B cell (primary cell): ENCODE data around the gene GPR108. TPM values are rescaled to one million over a fixed set of nuclear protein-coding genes. Genes with fewer than 3 reads are reported as not detected.
A peak's percentile ranks its signal among the peaks of the same experiment; 100 is the strongest.

Source experiments
- ATAC-seq: fragments of 200-7000 bp; cut with Tn5 transposase; one replicate; pipeline ENCODE4 v1.10.0; 2021; ENCODE audit warnings: low read depth, mild to moderate bottlenecking, moderate number of reproducible peaks, moderate library complexity
- CTCF ChIA-PET: fragments of 350-600 bp; sonication (Branson Sonifier 250); formaldehyde crosslinking; loops from one replicate; lab custom pipeline; 2021; ENCODE audit warnings: antibody characterized with exemption, inconsistent platforms; lab: Charles Lee
- POLR2A ChIA-PET: fragments of 350-600 bp; sonication (Branson Sonifier 250); formaldehyde crosslinking; loops from one replicate; lab custom pipeline; 2021; ENCODE audit warnings: antibody characterized with exemption; lab: Charles Lee
- DNase-seq: peaks from one replicate; pipeline ENCODE4 v3.0.0; 2013
- H2AFZ ChIP-seq: 2 replicates; pipeline ENCODE4 v1.6.1; 2012; ENCODE audit warnings: mild to moderate bottlenecking, low read depth, low read length; ENCODE audit not compliant: insufficient read depth, poor library complexity, severe bottlenecking
- H3K27ac ChIP-seq, 2 donors: 1 replicate in 1 of 2; 2 replicates in 1 of 2; pipeline ENCODE4 v1.5.1; 2012 to 2013; ENCODE audit warnings: low read length in 2 of 2, mild to moderate bottlenecking in 2 of 2, moderate library complexity in 1 of 2
- H3K27me3 ChIP-seq, 4 experiments: fragments of 200-600 bp in 1 of 4; sonication (generic) in 1 of 4; replicated peaks in 1 of 4; 1 replicate in 2 of 4; 2 replicates in 2 of 4; pipeline versions ENCODE4 v1.6.1 to v1.7.0; 2013 to 2016; ENCODE audit warnings: low read length in 3 of 4, mild to moderate bottlenecking in 2 of 4, mixed read lengths in 1 of 4, moderate library complexity in 1 of 4; ENCODE audit not compliant: insufficient read depth in 4 of 4, control insufficient read depth in 3 of 4; ENCODE audit errors: control extremely low read depth in 1 of 4
- H3K36me3 ChIP-seq, 2 experiments: replicated peaks in 1 of 2; 1 replicate in 1 of 2; 2 replicates in 1 of 2; pipeline versions ENCODE4 v1.6.1 to v1.7.1; 2013; ENCODE audit warnings: low read length in 1 of 2; ENCODE audit not compliant: insufficient read depth in 2 of 2, control insufficient read depth in 1 of 2; ENCODE audit errors: control extremely low read depth in 1 of 2, extremely low read depth in 1 of 2
- H3K4me1 ChIP-seq, 2 donors: fragments of 200-600 bp in 1 of 2; sonication (generic) in 1 of 2; 1 replicate in 1 of 2; 2 replicates in 1 of 2; pipeline versions ENCODE4 v1.5.1 to v1.6.1; 2013 to 2017; ENCODE audit warnings: low read length in 2 of 2; ENCODE audit not compliant: control insufficient read depth in 2 of 2, insufficient read depth in 2 of 2
- H3K4me2 ChIP-seq: replicated peaks from 2 replicates; pipeline ENCODE3; 2012; ENCODE audit warnings: mild to moderate bottlenecking, low read depth, low read length; ENCODE audit not compliant: poor library complexity, severe bottlenecking
- H3K4me3 ChIP-seq, 5 experiments: fragments of 200-600 bp in 1 of 5; sonication (generic) in 1 of 5; 1 replicate in 3 of 5; 2 replicates in 2 of 5; pipeline versions ENCODE4 v1.5.1 to v1.7.0; 2011 to 2016; ENCODE audit warnings: low read length in 4 of 5, mild to moderate bottlenecking in 4 of 5, low read depth in 2 of 5, control low read depth in 1 of 5, moderate library complexity in 1 of 5; ENCODE audit not compliant: insufficient read depth in 1 of 5; ENCODE audit errors: control extremely low read depth in 1 of 5, extremely low read depth in 1 of 5
- H3K79me2 ChIP-seq: fragments of 200-600 bp; sonication (generic); one replicate; pipeline ENCODE4 v1.6.0; 2016; ENCODE audit warnings: low read length; ENCODE audit not compliant: control insufficient read depth, insufficient read depth
- H3K9ac ChIP-seq: fragments of 200-600 bp; sonication (generic); 2 replicates; pipeline ENCODE4 v1.6.1; 2017; ENCODE audit warnings: mild to moderate bottlenecking, low read length, moderate library complexity
- H3K9me3 ChIP-seq, 3 donors: one replicate each; pipeline versions ENCODE4 v1.6.1 to v1.7.1; 2013; ENCODE audit warnings: low read length in 2 of 3; ENCODE audit not compliant: control insufficient read depth in 2 of 3, insufficient read depth in 1 of 3; ENCODE audit errors: control extremely low read depth in 1 of 3
- H4K20me1 ChIP-seq: 2 replicates; pipeline ENCODE4 v1.6.0; 2012; ENCODE audit warnings: mild to moderate bottlenecking, low read length; ENCODE audit not compliant: insufficient read depth, control insufficient read depth, poor library complexity, severe bottlenecking
- H3K27ac Mint-ChIP-seq: one replicate; pipeline ENCODE4 v1.8.0; 2021; ENCODE audit warnings: mixed read lengths
- H3K27me3 Mint-ChIP-seq: one replicate; pipeline ENCODE4 v1.8.0; 2021; ENCODE audit warnings: mixed read lengths
- H3K4me1 Mint-ChIP-seq: one replicate; pipeline ENCODE4 v1.8.0; 2021; ENCODE audit warnings: mixed read lengths
- H3K4me3 Mint-ChIP-seq: one replicate; pipeline ENCODE4 v1.8.0; 2021; ENCODE audit warnings: mixed read lengths
- H3K9me3 Mint-ChIP-seq: one replicate; pipeline ENCODE4 v1.8.0; 2022; ENCODE audit warnings: mixed read lengths; ENCODE audit not compliant: insufficient read depth
- CTCF ChIP-seq: fragments of 200-600 bp; IDR thresholded peaks from one replicate; pipeline ENCODE4 v1.8.0; 2022; ENCODE audit warnings: antibody characterized with exemption, mild to moderate bottlenecking
- EZH2 ChIP-seq: IDR thresholded peaks from 2 replicates; pipeline ENCODE4 v1.6.1; 2012; ENCODE audit warnings: borderline replicate concordance, low read depth, mild to moderate bottlenecking, moderate library complexity, low read length; ENCODE audit not compliant: insufficient read depth, poor library complexity, severe bottlenecking
- WGBS: methylation state at CpG from one replicate; pipeline ENCODE4 v1.1.5; 2013; ENCODE audit warnings: missing lambda C conversion rate; ENCODE audit not compliant: insufficient coverage; 5-methylcytosine and 5-hydroxymethylcytosine counted together
- intact Hi-C: fragments of 100-400 bp; cut with micrococcal nuclease; formaldehyde crosslinking; loops from one replicate; pipeline ENCODE4 v1.10.0; 2022
- polyA plus RNA-seq: library from polyadenylated mRNA; depleted of rRNA; stranded (reverse); fragments of >200 nt; gene quantifications from 2 replicates; pipeline ENCODE4 v1.2.3, GENCODE V29; 2012
- total RNA-seq, 2 donors: library from RNA; stranded (reverse); fragments of 120-200 nt in 1 of 2; gene quantifications; 1 replicate in 1 of 2; 2 replicates in 1 of 2; pipeline versions ENCODE4 v1.2.3 to v1.2.4, GENCODE V29; 2013 to 2022

GPR108 gene
- total and polyA plus RNA-seq, 2 donors (not counting 1 experiment from before 2014, with no cell fraction given): 79.0 to 82.5 TPM

DNA sequence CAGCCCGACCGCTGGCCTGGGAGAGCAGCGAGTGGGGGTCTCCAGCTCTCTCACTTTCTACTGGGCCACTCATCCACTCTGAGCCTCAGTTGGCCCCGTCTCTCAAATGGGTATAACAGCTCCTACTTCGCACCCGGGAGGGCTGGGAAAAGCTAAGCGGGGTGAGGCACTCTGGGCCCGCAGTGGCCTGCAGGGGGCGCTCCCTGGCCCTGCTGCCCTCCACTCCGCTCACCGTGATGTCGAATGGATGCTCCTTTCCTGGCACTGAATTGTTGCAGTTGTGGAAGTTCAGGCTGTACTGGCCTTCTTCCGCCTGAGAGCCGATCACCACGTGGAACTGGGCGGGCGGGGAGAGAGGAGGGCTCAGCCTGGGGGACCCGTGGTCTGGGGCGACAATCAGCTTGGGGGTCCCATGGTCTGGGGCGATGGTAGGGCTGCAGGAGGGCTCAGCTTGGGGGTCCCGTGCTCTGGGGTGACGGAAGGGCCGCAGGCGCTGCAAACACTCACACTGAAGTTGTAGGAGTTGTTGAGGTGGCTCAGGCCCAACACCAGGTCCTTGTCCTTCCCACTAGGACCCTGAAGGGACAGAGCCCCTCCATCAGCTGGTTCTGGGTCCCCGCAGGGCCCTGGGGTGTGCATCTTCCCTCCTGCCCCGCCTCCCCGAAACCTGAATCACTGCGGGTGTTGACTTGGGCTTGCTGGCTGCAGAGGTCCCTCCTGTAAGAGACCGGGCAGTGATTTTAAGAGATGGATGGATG lies 3.9 kb downstream of the GPR108 start:
- no peak for ATAC-seq
- no peak overlapping the region for H3K27ac ChIP-seq
- peaks cover 30% of the 10 kb centered on the region for H3K4me1 Mint-ChIP-seq
- no peak overlapping the region for H2AFZ ChIP-seq
- peaks cover 14% of the 10 kb centered on the region for H3K79me2 ChIP-seq
- no peaks in the 10 kb centered on the region for H3K27me3 ChIP-seq
- H3K27ac Mint-ChIP-seq: no peak overlapping the region
- DNase-seq: no peak
- no peaks in the 10 kb centered on the region for H4K20me1 ChIP-seq
- H3K4me2 ChIP-seq: no peak overlapping the region
- H3K9me3 Mint-ChIP-seq: no peaks in the 10 kb centered on the region
- POLR2A ChIA-PET: no interaction called here
- TF ChIP-seq EZH2 (no peak), CTCF (peak; percentile 23)
- H3K9me3 ChIP-seq: no peaks in the 10 kb centered on the region
- peaks cover 0 to 10% of the 10 kb centered on the region in 2 experiments for H3K36me3 ChIP-seq
- peaks cover 21 to 27% of the 10 kb centered on the region in 2 donors for H3K4me1 ChIP-seq
- H3K4me3 ChIP-seq: no peak overlapping the region
- WGBS: 97% methylated on average over 29 of the region's 29 CpGs
- CTCF ChIA-PET: interaction anchor here (0.9 to 2.0 kb wide), 2 partner anchors 100 to 130 kb away, joined by 3 to 4 read pairs; no protein-coding TSS in a partner anchor
- H3K9ac ChIP-seq: no peak overlapping the region
- H3K27me3 Mint-ChIP-seq: no peaks in the 10 kb centered on the region
- intact Hi-C loops: no loop called here
- no peak overlapping the region for H3K4me3 Mint-ChIP-seq

- Histone ChIP-seq H3K4me3 (no peak overlapping the region), H3K27me3 (no peaks in the 10 kb centered on the region), H3K79me2 (peaks cover 14% of the 10 kb centered on the region), H3K9ac (no peak overlapping the region), H3K27ac (no peak overlapping the region), H3K9me3 (no peaks in the 10 kb centered on the region), H3K4me2 (no peak overlapping the region), H4K20me1 (no peaks in the 10 kb centered on the region), H2AFZ (no peak overlapping the region), H3K4me1 (peaks cover 21 to 27% of the 10 kb centered on the region in 2 donors), H3K36me3 (peaks cover 0 to 10% of the 10 kb centered on the region in 2 experiments)
- Mint-ChIP-seq H3K27ac (peak overlapping the region; percentile 37), H3K4me1 (peaks cover 30% of the 10 kb centered on the region), H3K27me3 (no peaks in the 10 kb centered on the region), H3K9me3 (no peaks in the 10 kb centered on the region), H3K4me3 (no peak overlapping the region)
- ChIA-PET POLR2A (no interaction called here), CTCF (interaction anchor here (2.0 kb wide), 1 partner anchor 131 kb away, joined by 4 read pairs; no protein-coding TSS in a partner anchor)
- no peak for ATAC-seq
- no peak for DNase-seq
- 93% methylated on average over 21 of the region's 21 CpGs for WGBS
- no peak for TF ChIP-seq CTCF
- TF ChIP-seq EZH2: no peak
- intact Hi-C loops: no loop called here
Measured at GRCh38 chr19:6732803-6733337, 4.5 kb downstream of the GPR108 start.
